Measurements from ENCODE around the gene KIR2DL3. TPM values are rescaled to one million over a fixed set of nuclear protein-coding genes. Genes with fewer than 3 reads are reported as not detected.
"Not testable (repeated sequence)": the region's sequence is repeated elsewhere in the genome, so short reads cannot be mapped to it uniquely, and the experiment has no call there.

The KIR2DL3 gene
- total and polyA plus RNA-seq, 2 of the 4 experiments (the other 2 are of a cell fraction), result not detected

DNA sequence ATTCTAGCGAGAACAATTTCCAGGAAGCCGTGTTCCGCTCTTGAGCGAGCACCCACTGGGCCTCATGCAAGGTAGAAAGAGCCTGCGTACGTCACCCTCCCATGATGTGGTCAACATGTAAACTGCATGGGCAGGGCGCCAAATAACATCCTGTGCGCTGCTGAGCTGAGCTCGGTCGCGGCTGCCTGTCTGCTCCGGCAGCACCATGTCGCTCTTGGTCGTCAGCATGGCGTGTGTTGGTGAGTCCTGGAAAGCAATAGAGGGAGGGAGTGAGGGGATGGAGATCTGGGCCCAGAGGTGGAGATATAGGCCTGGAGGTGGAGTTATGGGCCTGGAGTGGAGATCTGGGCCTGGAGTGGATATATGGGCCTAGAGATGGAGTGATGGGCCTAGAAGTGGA is 31.3 kb downstream of the KIR2DL3 start, which contains the start of gene KIR2DL1:
Gene KIR2DL1 (plus strand): TSS at position 148 of the 400 bp plus-strand sequence. CDS start 58 bp downstream, at position 206.
- dilution Hi-C loops (cut with HindIII; ENCODE audit: low sequenced_read_pairs, unreplicated experiment), result not testable (repeated sequence)

DNA sequence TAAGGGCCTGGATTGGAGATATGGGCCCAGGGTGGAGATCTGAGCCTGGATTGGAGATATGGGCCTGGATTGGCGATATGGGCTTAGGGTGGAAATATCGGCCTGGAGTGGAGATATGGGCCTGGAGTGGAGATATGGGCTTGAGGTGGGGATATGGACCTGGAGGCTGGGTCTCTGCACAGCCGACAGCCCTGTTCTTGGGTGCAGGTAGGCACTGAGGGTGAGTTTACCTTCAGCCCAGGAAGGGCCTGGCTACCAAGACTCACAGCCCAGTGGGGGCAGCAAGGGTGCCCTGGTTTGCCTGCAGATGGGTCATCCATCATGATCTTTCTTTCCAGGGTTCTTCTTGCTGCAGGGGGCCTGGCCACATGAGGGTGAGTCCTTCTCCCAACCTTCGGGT is 32.2 kb downstream of the KIR2DL3 start:
- BruUV-seq (replicated peaks); H3K36me3 ChIP-seq (ENCODE audit: control insufficient read depth, insufficient read depth, low read length); H4K91ac ChIP-seq (ENCODE audit: insufficient read depth, low read depth, low read length); H3K14ac ChIP-seq (replicated peaks; ENCODE audit: low read depth, low read length); DNase-seq; H3K23ac ChIP-seq (ENCODE audit: low read depth, low read length); H3K4ac ChIP-seq (ENCODE audit: low read depth, low read length); CTCF ChIA-PET; H3K27ac ChIP-seq (ENCODE audit: insufficient read depth, low read length); H4K5ac ChIP-seq (ENCODE audit: low read depth, low read length); H4K20me1 ChIP-seq (ENCODE audit: insufficient read depth, low read length); ATAC-seq (ENCODE audit: low read depth); H3K27me3 ChIP-seq (ENCODE audit: control insufficient read depth, insufficient read depth, low read length); H3K4me3 ChIP-seq (ENCODE audit: insufficient read depth, low read depth, low read length); in situ Hi-C loops (cut with MboI; ENCODE audit: low sequenced_read_pairs); H3K9me1 ChIP-seq (ENCODE audit: insufficient read depth, low read length); H3K9me3 ChIP-seq (ENCODE audit: control insufficient read depth, insufficient read depth, low read length); H3K4me1 ChIP-seq (ENCODE audit: control insufficient read depth, insufficient read depth, low read length); intact Hi-C loops (cut with micrococcal nuclease); H2AK9ac ChIP-seq (replicated peaks; ENCODE audit: low read depth, low read length, poor library complexity); H2BK5ac ChIP-seq (ENCODE audit: low read depth, low read length, poor library complexity, severe bottlenecking); H3K9ac ChIP-seq (ENCODE audit: low read depth, low read length); POLR2A ChIA-PET (ENCODE audit: unreplicated experiment); H2BK15ac ChIP-seq (ENCODE audit: low read depth, low read length); H2AFZ ChIP-seq (replicated peaks; ENCODE audit: low read length, poor library complexity); H3K18ac ChIP-seq (ENCODE audit: low read depth, low read length); H2AK5ac ChIP-seq (ENCODE audit: low read depth, low read length); H2BK20ac ChIP-seq (ENCODE audit: low read depth, low read length); H3K56ac ChIP-seq (ENCODE audit: extremely low read depth, insufficient read depth, low read length); H4K8ac ChIP-seq (ENCODE audit: low read depth in 2 of 2, low read length in 2 of 2); H3K4me2 ChIP-seq (ENCODE audit: low read depth, low read length); H3K79me1 ChIP-seq (ENCODE audit: low read depth in 1 of 2, low read length in 2 of 2); dilution Hi-C loops (cut with HindIII; ENCODE audit: low sequenced_read_pairs, unreplicated experiment); H2BK120ac ChIP-seq (ENCODE audit: low read depth, low read length): not testable (repeated sequence)
- WGBS, 2 experiments (ENCODE audit: extremely low coverage in 2 of 2, insufficient read length in 1 of 2), result no CpG with 5 or more reads among the region's 4 CpGs

More for the DNA sequence above, 31.3 kb downstream of the KIR2DL3 start, which contains the start of gene KIR2DL1:
- H3K56ac ChIP-seq (ENCODE audit: extremely low read depth, insufficient read depth, low read length); intact Hi-C loops (cut with micrococcal nuclease); H3K9me1 ChIP-seq (ENCODE audit: insufficient read depth, low read length); DNase-seq; H4K91ac ChIP-seq (ENCODE audit: insufficient read depth, low read depth, low read length); H3K9ac ChIP-seq (ENCODE audit: low read depth, low read length); H3K4ac ChIP-seq (ENCODE audit: low read depth, low read length); H3K18ac ChIP-seq (ENCODE audit: low read depth, low read length); H2BK20ac ChIP-seq (ENCODE audit: low read depth, low read length); H2BK5ac ChIP-seq (ENCODE audit: low read depth, low read length, poor library complexity, severe bottlenecking); H3K27me3 ChIP-seq (ENCODE audit: control insufficient read depth, insufficient read depth, low read length); H3K79me1 ChIP-seq (ENCODE audit: low read depth in 1 of 2, low read length in 2 of 2); CTCF ChIA-PET; H3K36me3 ChIP-seq (ENCODE audit: control insufficient read depth, insufficient read depth, low read length); H4K5ac ChIP-seq (ENCODE audit: low read depth, low read length); H2BK15ac ChIP-seq (ENCODE audit: low read depth, low read length); H3K23ac ChIP-seq (ENCODE audit: low read depth, low read length); POLR2A ChIA-PET (ENCODE audit: unreplicated experiment); H4K20me1 ChIP-seq (ENCODE audit: insufficient read depth, low read length); H3K14ac ChIP-seq (replicated peaks; ENCODE audit: low read depth, low read length); ATAC-seq (ENCODE audit: low read depth); H3K27ac ChIP-seq (ENCODE audit: insufficient read depth, low read length); H4K8ac ChIP-seq (ENCODE audit: low read depth in 2 of 2, low read length in 2 of 2); H3K9me3 ChIP-seq (ENCODE audit: control insufficient read depth, insufficient read depth, low read length); H3K4me3 ChIP-seq (ENCODE audit: insufficient read depth, low read depth, low read length); BruUV-seq (replicated peaks); H3K4me2 ChIP-seq (ENCODE audit: low read depth, low read length); in situ Hi-C loops (cut with MboI; ENCODE audit: low sequenced_read_pairs); H3K4me1 ChIP-seq (ENCODE audit: control insufficient read depth, insufficient read depth, low read length); H2BK120ac ChIP-seq (ENCODE audit: low read depth, low read length); H2AK5ac ChIP-seq (ENCODE audit: low read depth, low read length); H2AK9ac ChIP-seq (replicated peaks; ENCODE audit: low read depth, low read length, poor library complexity); H2AFZ ChIP-seq (replicated peaks; ENCODE audit: low read length, poor library complexity): not testable (repeated sequence)
- WGBS, 2 experiments (ENCODE audit: extremely low coverage in 2 of 2, insufficient read length in 1 of 2), result no CpG with 5 or more reads among the region's 15 CpGs
